Testis (tissue), 2 donors: ENCODE measurements around the gene OAS2.

ENCODE experiments used
- CTCF ChIP-seq, 3 experiments: fragments of 450-650 bp in 2 of 3; fragments of 200-600 bp in 1 of 3; sonication (generic) in 1 of 3; IDR thresholded peaks; one replicate each; pipeline ENCODE4 v1.5.1; 2016 to 2019; ENCODE audit warnings: antibody characterized with exemption in 3 of 3, mild to moderate bottlenecking in 2 of 3, moderate library complexity in 1 of 3
- POLR2A ChIP-seq: fragments of 450-650 bp; IDR thresholded peaks from one replicate; pipeline ENCODE4 v1.6.1; 2017; ENCODE audit warnings: antibody characterized with exemption, mild to moderate bottlenecking, moderate library complexity

GRCh38 chr12:113043240-113043639, 64.9 kb downstream of the OAS2 start:
- TF ChIP-seq CTCF (IDR thresholded peaks at IDR 0.05) (no peak), POLR2A (no peak)
